HEK293T (cell line): ENCODE results near the gene WNK2.

Experiments used
- CTCF ChIA-PET: fragments of 350-600 bp; formaldehyde crosslinking; extraction: SDS; loops from one replicate; lab custom pipeline; 2021; ENCODE audit warnings: antibody characterized with exemption, inconsistent platforms; lab: Yijun Ruan, JAX
- POLR2A ChIA-PET: fragments of 350-600 bp; formaldehyde crosslinking; extraction: SDS; loops from one replicate; lab custom pipeline; 2020; ENCODE audit warnings: antibody characterized with exemption, inconsistent platforms; lab: Yijun Ruan, JAX
- DNase-seq: peaks from one replicate; pipeline ENCODE4 v3.0.0; 2012; ENCODE audit warnings: mixed read lengths; ENCODE audit errors: extremely low spot score
- ARNT ChIP-seq: fragments of 450-650 bp; IDR thresholded peaks from 2 replicates; pipeline ENCODE4 v1.6.1; 2017; ENCODE audit warnings: mild to moderate bottlenecking
- BHLHE40 ChIP-seq: fragments of 450-650 bp; IDR thresholded peaks from 2 replicates; pipeline ENCODE4 v1.6.1; 2016; ENCODE audit warnings: mild to moderate bottlenecking, moderate library complexity, borderline replicate concordance
- CTBP1 ChIP-seq: fragments of 450-650 bp; IDR thresholded peaks from 2 replicates; pipeline ENCODE4 v1.6.1; 2016; ENCODE audit warnings: borderline replicate concordance
- ELF4 ChIP-seq: fragments of 450-650 bp; IDR thresholded peaks from 2 replicates; pipeline ENCODE4 v1.6.1; 2017; ENCODE audit warnings: antibody characterized with exemption
- FOXA1 ChIP-seq: fragments of 450-650 bp; IDR thresholded peaks from 2 replicates; pipeline ENCODE4 v1.6.1; 2016; ENCODE audit warnings: mild to moderate bottlenecking
- FOXK2 ChIP-seq: fragments of 450-650 bp; IDR thresholded peaks from 2 replicates; pipeline ENCODE4 v1.6.1; 2016; ENCODE audit warnings: mild to moderate bottlenecking
- FOXM1 ChIP-seq: fragments of 450-650 bp; IDR thresholded peaks from 2 replicates; pipeline ENCODE4 v1.6.1; 2017; ENCODE audit warnings: mild to moderate bottlenecking, borderline replicate concordance
- HDGF ChIP-seq: fragments of 450-650 bp; IDR thresholded peaks from 2 replicates; pipeline ENCODE4 v1.6.1; 2017; ENCODE audit warnings: antibody characterized with exemption, borderline replicate concordance
- L3MBTL2 ChIP-seq: fragments of 450-650 bp; conservative IDR thresholded peaks from 2 replicates; pipeline ENCODE4 v1.6.1; 2016; ENCODE audit warnings: mild to moderate bottlenecking
- LEF1 ChIP-seq: fragments of 450-650 bp; IDR thresholded peaks from 2 replicates; pipeline ENCODE4 v1.6.1; 2017; ENCODE audit warnings: mild to moderate bottlenecking, borderline replicate concordance
- NFRKB ChIP-seq: fragments of 450-650 bp; IDR thresholded peaks from 2 replicates; pipeline ENCODE4 v1.6.1; 2016; ENCODE audit warnings: mild to moderate bottlenecking, moderate library complexity
- PKNOX1 ChIP-seq: fragments of 450-650 bp; IDR thresholded peaks from 2 replicates; pipeline ENCODE4 v1.6.1; 2016
- SP1 ChIP-seq: fragments of 450-650 bp; IDR thresholded peaks from 2 replicates; pipeline ENCODE4 v1.6.1; 2017
- SUZ12 ChIP-seq: fragments of 450-650 bp; IDR thresholded peaks from 2 replicates; pipeline ENCODE4 v1.6.1; 2016; ENCODE audit warnings: mild to moderate bottlenecking
- TARDBP ChIP-seq: fragments of 450-650 bp; IDR thresholded peaks from 2 replicates; pipeline ENCODE4 v1.6.1; 2016
- ZNF384 ChIP-seq: fragments of 450-650 bp; IDR thresholded peaks from 2 replicates; pipeline ENCODE4 v1.6.1; 2016

WNK2 gene

GRCh38 chr9:93211654-93212001 is 27.7 kb downstream of the WNK2 start:
- TF ChIP-seq SUZ12 (no peak), SP1 (no peak), PKNOX1 (no peak), FOXA1 (no peak), CTBP1 (no peak), FOXK2 (no peak), LEF1 (no peak), FOXM1 (no peak), ELF4 (no peak), HDGF (no peak), NFRKB (no peak), ZNF384 (no peak), ARNT (no peak), BHLHE40 (no peak)
- POLR2A ChIA-PET = no interaction called here
- CTCF ChIA-PET = no interaction called here
- DNase-seq = no peak

GRCh38 chr9:93212409-93212808 is 28.5 kb downstream of the WNK2 start:
- TF ChIP-seq LEF1 = no peak
- no peak for TF ChIP-seq HDGF
- TF ChIP-seq NFRKB = no peak
- no peak for TF ChIP-seq ELF4
- no peak for TF ChIP-seq SP1
- DNase-seq = no peak
- ChIA-PET POLR2A (no interaction called here), CTCF (no interaction called here)

- POLR2A ChIA-PET = no interaction called here
- DNase-seq = no peak
- CTCF ChIA-PET = no interaction called here
- TF ChIP-seq NFRKB (no peak), FOXK2 (no peak), SUZ12 (no peak)
Observed at GRCh38 chr9:93216073-93216365, 32.1 kb downstream of the WNK2 start.

- ChIA-PET POLR2A (no interaction called here), CTCF (no interaction called here)
- no peak for DNase-seq
- TF ChIP-seq ELF4 (no peak), FOXK2 (no peak), SP1 (no peak), PKNOX1 (no peak), CTBP1 (no peak), BHLHE40 (no peak), FOXA1 (no peak), ARNT (no peak), SUZ12 (no peak)
Observed at GRCh38 chr9:93217706-93218105, 33.8 kb downstream of the WNK2 start.

GRCh38 chr9:93218161-93218560 is 34.2 kb downstream of the WNK2 start:
- POLR2A ChIA-PET = no interaction called here
- DNase-seq = no peak
- no peak for TF ChIP-seq CTBP1
- TF ChIP-seq NFRKB = no peak
- CTCF ChIA-PET = no interaction called here

- DNase-seq = no peak
- ChIA-PET POLR2A (no interaction called here), CTCF (interaction anchor here (1.1 kb wide), 1 partner anchor 65 kb away, joined by 3 read pairs; no protein-coding TSS in a partner anchor)
- TF ChIP-seq HDGF (no peak), SUZ12 (no peak), LEF1 (no peak), SP1 (no peak), PKNOX1 (no peak), ELF4 (no peak), FOXA1 (no peak), FOXK2 (no peak), CTBP1 (no peak), NFRKB (no peak), TARDBP (no peak), ZNF384 (no peak), BHLHE40 (no peak), ARNT (no peak), FOXM1 (no peak)
Observed at GRCh38 chr9:93218671-93219420, 34.9 kb downstream of the WNK2 start.

GRCh38 chr9:93219692-93220091 is 35.8 kb downstream of the WNK2 start:
- ChIA-PET CTCF (interaction anchor here (1.1 kb wide), 1 partner anchor 65 kb away, joined by 3 read pairs; no protein-coding TSS in a partner anchor), POLR2A (no interaction called here)
- DNase-seq = no peak
- TF ChIP-seq SP1 (no peak), ELF4 (no peak), L3MBTL2 (no peak), ARNT (no peak), CTBP1 (no peak), ZNF384 (no peak), NFRKB (no peak), SUZ12 (no peak), LEF1 (no peak), HDGF (no peak), PKNOX1 (no peak), FOXA1 (no peak), FOXM1 (no peak), TARDBP (no peak), BHLHE40 (no peak), FOXK2 (no peak)
